Karpas-422 (cell line): ENCODE measurements around the gene KRTAP10-4. TPM values are rescaled to one million over a fixed set of nuclear protein-coding genes. Genes with fewer than 3 reads are reported as not detected.

ENCODE experiments used
- DNase-seq: peaks from one replicate; pipeline ENCODE4 v3.0.0-alpha.2; 2015
- H2AFZ ChIP-seq: fragments of 200-600 bp; sonication (generic); 2 replicates; pipeline ENCODE4 v1.6.1; 2014; ENCODE audit warnings: antibody characterized with exemption, low read length, mixed read lengths
- H3K27ac ChIP-seq: fragments of 200-600 bp; sonication (generic); 2 replicates; pipeline ENCODE4 v1.5.1; 2014; ENCODE audit warnings: mild to moderate bottlenecking, low read length, moderate library complexity
- H3K27me3 ChIP-seq: fragments of 200-600 bp; sonication (generic); 2 replicates; pipeline ENCODE4 v1.6.1; 2014; ENCODE audit warnings: low read length, mixed read lengths
- H3K36me3 ChIP-seq: fragments of 200-600 bp; sonication (generic); 2 replicates; pipeline ENCODE4 v1.6.1; 2014; ENCODE audit warnings: low read length, mixed read lengths; ENCODE audit not compliant: insufficient read depth
- H3K4me1 ChIP-seq: fragments of 200-600 bp; sonication (generic); 2 replicates; pipeline ENCODE4 v1.6.1; 2014; ENCODE audit warnings: mild to moderate bottlenecking, low read length, mixed read lengths
- H3K4me2 ChIP-seq: fragments of 200-600 bp; sonication (generic); 2 replicates; pipeline ENCODE4 v1.6.1; 2014; ENCODE audit warnings: low read length, low read depth, mild to moderate bottlenecking; ENCODE audit not compliant: poor library complexity, severe bottlenecking
- H3K4me3 ChIP-seq: fragments of 200-600 bp; sonication (generic); 2 replicates; pipeline ENCODE4 v1.5.1; 2014; ENCODE audit warnings: mild to moderate bottlenecking, antibody characterized with exemption, low read length, mixed read lengths
- H3K79me2 ChIP-seq: fragments of 200-600 bp; sonication (generic); 2 replicates; pipeline ENCODE4 v1.6.1; 2014; ENCODE audit warnings: mild to moderate bottlenecking, low read length, mixed read lengths
- H3K9ac ChIP-seq: fragments of 200-600 bp; sonication (generic); 2 replicates; pipeline ENCODE4 v1.6.0; 2014; ENCODE audit warnings: low read length
- H3K9me2 ChIP-seq: fragments of 200-600 bp; sonication (generic), shearing (Covaris generic); replicated peaks from 2 replicates; pipeline ENCODE4 v1.6.0; 2014; ENCODE audit warnings: mild to moderate bottlenecking, low read length, moderate library complexity; ENCODE audit not compliant: insufficient read depth
- H3K9me3 ChIP-seq: fragments of 300-700, 200-600 bp; sonication (generic); 2 replicates; pipeline ENCODE4 v1.6.1; 2014; ENCODE audit warnings: low read length, mixed read lengths
- H4K20me1 ChIP-seq: fragments of 200-600 bp; sonication (generic); 2 replicates; pipeline ENCODE4 v1.6.1; 2014; ENCODE audit warnings: mild to moderate bottlenecking, antibody characterized with exemption, low read length, low read depth; ENCODE audit not compliant: insufficient read depth
- total RNA-seq: library from RNA; depleted of rRNA; stranded (reverse); fragments of >200 nt; shearing (Covaris generic); gene quantifications from 2 replicates; pipeline ENCODE4 v1.2.3, GENCODE V29; 2014; ENCODE audit warnings: low replicate concordance

Gene KRTAP10-4
- total RNA-seq, 1 experiment from 2014 or later: not detected

- DNase-seq: no peak
- Histone ChIP-seq H4K20me1 (no peaks in the 10 kb centered on the region), H3K27ac (no peak overlapping the region)
Measured at GRCh38 chr21:44533121-44533890, 40.2 kb upstream of the KRTAP10-4 start.

GRCh38 chr21:44533891-44534627 is 39.5 kb upstream of the KRTAP10-4 start:
- Histone ChIP-seq H2AFZ (no peak overlapping the region), H3K27ac (no peak overlapping the region), H3K79me2 (no peaks in the 10 kb centered on the region), H3K4me2 (no peak overlapping the region), H4K20me1 (no peaks in the 10 kb centered on the region), H3K9me3 (no peaks in the 10 kb centered on the region), H3K36me3 (no peaks in the 10 kb centered on the region), H3K9ac (no peak overlapping the region), H3K4me1 (no peaks in the 10 kb centered on the region), H3K27me3 (no peaks in the 10 kb centered on the region), H3K9me2 (no peaks in the 10 kb centered on the region), H3K4me3 (no peak overlapping the region)
- peak; percentile 54 for DNase-seq

More at GRCh38 chr21:44533121-44533890, 40.2 kb upstream of the KRTAP10-4 start:
- H3K27me3 ChIP-seq: no peaks in the 10 kb centered on the region
- no peak overlapping the region for H3K4me2 ChIP-seq
- H3K9me2 ChIP-seq: no peaks in the 10 kb centered on the region
- H3K9me3 ChIP-seq: no peaks in the 10 kb centered on the region
- H3K4me3 ChIP-seq: no peak overlapping the region
- H3K36me3 ChIP-seq: no peaks in the 10 kb centered on the region
- H2AFZ ChIP-seq: no peak overlapping the region
- no peaks in the 10 kb centered on the region for H3K79me2 ChIP-seq
- no peak overlapping the region for H3K9ac ChIP-seq
- H3K4me1 ChIP-seq: no peaks in the 10 kb centered on the region

- H3K27ac ChIP-seq: no peak overlapping the region
- H3K4me1 ChIP-seq: no peaks in the 10 kb centered on the region
- no peaks in the 10 kb centered on the region for H3K27me3 ChIP-seq
- DNase-seq: no peak
- H4K20me1 ChIP-seq: no peaks in the 10 kb centered on the region
- no peaks in the 10 kb centered on the region for H3K9me3 ChIP-seq
- H3K4me3 ChIP-seq: no peak overlapping the region
- H3K79me2 ChIP-seq: no peaks in the 10 kb centered on the region
- H3K36me3 ChIP-seq: no peaks in the 10 kb centered on the region
- no peak overlapping the region for H2AFZ ChIP-seq
- no peak overlapping the region for H3K4me2 ChIP-seq
- H3K9me2 ChIP-seq: no peaks in the 10 kb centered on the region
- no peak overlapping the region for H3K9ac ChIP-seq
Measured at GRCh38 chr21:44534688-44535087, 38.8 kb upstream of the KRTAP10-4 start.

- no peaks in the 10 kb centered on the region for H3K4me1 ChIP-seq
- no peaks in the 10 kb centered on the region for H3K36me3 ChIP-seq
- DNase-seq: no peak
- no peaks in the 10 kb centered on the region for H4K20me1 ChIP-seq
- H3K9me2 ChIP-seq: no peaks in the 10 kb centered on the region
- H3K27ac ChIP-seq: no peak overlapping the region
- no peaks in the 10 kb centered on the region for H3K9me3 ChIP-seq
- H3K4me3 ChIP-seq: no peak overlapping the region
- H3K9ac ChIP-seq: no peak overlapping the region
- no peaks in the 10 kb centered on the region for H3K27me3 ChIP-seq
- H3K4me2 ChIP-seq: no peak overlapping the region
- no peak overlapping the region for H2AFZ ChIP-seq
- no peaks in the 10 kb centered on the region for H3K79me2 ChIP-seq
Measured at GRCh38 chr21:44535963-44536362, 37.6 kb upstream of the KRTAP10-4 start.

GRCh38 chr21:44537930-44538911 is 35.3 kb upstream of the KRTAP10-4 start:
- H4K20me1 ChIP-seq: no peaks in the 10 kb centered on the region
- H3K27me3 ChIP-seq: 0 out of 2 replicates have a peak, but pooled peaks cover 3% of the 10 kb centered on the region
- H3K4me1 ChIP-seq: no peaks in the 10 kb centered on the region
- H2AFZ ChIP-seq: no peak overlapping the region
- 0 out of 2 replicates have a peak, but pooled peaks cover 5% of the 10 kb centered on the region for H3K9me3 ChIP-seq
- H3K9me2 ChIP-seq: no peaks in the 10 kb centered on the region
- no peak overlapping the region for H3K4me3 ChIP-seq
- no peaks in the 10 kb centered on the region for H3K79me2 ChIP-seq
- no peak overlapping the region for H3K9ac ChIP-seq
- no peaks in the 10 kb centered on the region for H3K36me3 ChIP-seq
- no peak overlapping the region for H3K27ac ChIP-seq
- DNase-seq: no peak
- no peak overlapping the region for H3K4me2 ChIP-seq

GRCh38 chr21:44539046-44539445 is 34.5 kb upstream of the KRTAP10-4 start:
- Histone ChIP-seq H3K4me3 (no peak overlapping the region), H3K79me2 (no peaks in the 10 kb centered on the region), H3K9me2 (no peaks in the 10 kb centered on the region), H3K4me2 (no peak overlapping the region), H2AFZ (no peak overlapping the region), H3K27me3 (peaks cover 3% of the 10 kb centered on the region; the same call in 1 of the 2 replicates), H3K9me3 (0 out of 2 replicates have a peak, but pooled peaks cover 6% of the 10 kb centered on the region), H3K9ac (no peak overlapping the region), H3K27ac (no peak overlapping the region), H3K36me3 (no peaks in the 10 kb centered on the region), H3K4me1 (no peaks in the 10 kb centered on the region), H4K20me1 (no peaks in the 10 kb centered on the region)
- no peak for DNase-seq

GRCh38 chr21:44539991-44540666 is 33.4 kb upstream of the KRTAP10-4 start, which contains the start of gene KRTAP10-1:
TSS of gene KRTAP10-1 (minus strand) at chr21:44540195. CDS start at chr21:44540150, 45 bp downstream.
- Histone ChIP-seq H3K9me2 (no peaks in the 10 kb centered on the region), H3K4me2 (no peak within 1 kb of the TSS), H3K4me1 (no peaks in the 10 kb centered on the region), H3K9me3 (0 out of 2 replicates have a peak, but pooled peaks cover 6% of the 10 kb centered on the region), H3K4me3 (no peak within 1 kb of the TSS), H4K20me1 (no peaks in the 10 kb centered on the region), H3K27me3 (peaks cover 3% of the 10 kb centered on the region; the same call in 1 of the 2 replicates), H3K79me2 (no peaks in the 10 kb centered on the region), H3K27ac (no peak within 1 kb of the TSS), H3K36me3 (no peaks in the 10 kb centered on the region), H2AFZ (no peak within 1 kb of the TSS), H3K9ac (no peak within 1 kb of the TSS)
- DNase-seq: no peak
